22Rv1 (cell line): ENCODE results near the gene DHRSX.
"Not testable (repeated sequence)": the region's sequence is repeated elsewhere in the genome, so short reads cannot be mapped to it uniquely, and the experiment has no call there.

Experiments
- H3K27ac ChIP-seq: fragments of 450-650 bp; 2 replicates; pipeline ENCODE4 v1.5.1; 2017
- CTCF ChIP-seq: fragments of 450-650 bp; IDR thresholded peaks from 2 replicates; pipeline ENCODE4 v1.5.1; 2017; ENCODE audit warnings: mild to moderate bottlenecking
- ZFX ChIP-seq: fragments of 450-650 bp; IDR thresholded peaks from 2 replicates; pipeline ENCODE4 v1.6.1; 2017; ENCODE audit warnings: antibody characterized with exemption, borderline replicate concordance

The DHRSX gene

DNA sequence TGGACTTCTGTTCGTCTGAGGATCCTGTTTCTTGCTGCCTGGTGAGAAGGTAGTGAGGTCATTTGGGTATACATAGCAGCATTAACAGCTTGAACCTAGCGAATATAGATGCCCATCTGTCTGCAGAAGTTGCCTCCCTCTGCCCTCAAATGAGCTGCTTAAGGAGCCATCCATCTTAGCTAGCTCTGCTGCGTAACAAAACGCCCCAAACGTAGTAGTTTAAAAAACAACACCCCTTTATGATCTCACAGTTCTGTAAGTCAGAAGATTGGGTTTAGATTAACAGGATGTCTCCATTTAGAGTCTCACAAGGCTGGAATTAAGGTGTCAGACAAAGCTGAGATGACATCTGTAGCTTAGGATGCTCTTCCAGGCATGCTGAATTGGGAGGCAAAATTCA is 185.3 kb downstream of the DHRSX start:
- TF ChIP-seq ZFX (no peak), CTCF (no peak)
- H3K27ac ChIP-seq = no peak overlapping the region

DNA sequence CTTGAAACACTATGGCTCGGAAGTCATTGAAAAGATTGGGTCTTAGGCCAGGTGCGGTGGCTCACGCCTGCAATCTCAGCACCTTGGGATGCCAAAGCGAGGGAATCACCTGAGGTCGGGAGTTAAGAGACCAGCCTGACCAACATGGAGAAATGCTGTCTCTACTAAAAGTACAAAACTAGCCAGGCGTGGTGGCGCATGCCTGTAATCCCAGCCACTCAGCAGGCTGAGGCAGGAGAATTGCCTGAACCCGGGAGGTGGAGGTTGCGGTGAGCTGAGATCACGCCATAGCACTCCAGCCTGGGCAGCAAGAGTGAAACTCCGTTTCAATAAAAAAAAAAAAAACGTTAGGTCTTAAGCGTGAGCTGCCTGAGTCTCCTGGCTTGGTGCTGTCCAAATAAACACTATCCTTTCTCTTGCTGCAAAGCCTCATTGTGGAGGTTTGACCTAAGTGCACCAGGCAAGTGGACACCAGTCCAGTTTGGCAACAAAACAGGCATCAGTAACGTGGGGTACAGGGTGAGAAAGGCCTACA is 185.9 kb downstream of the DHRSX start:
- no peak overlapping the region for H3K27ac ChIP-seq
- TF ChIP-seq CTCF = no peak
- no peak for TF ChIP-seq ZFX

DNA sequence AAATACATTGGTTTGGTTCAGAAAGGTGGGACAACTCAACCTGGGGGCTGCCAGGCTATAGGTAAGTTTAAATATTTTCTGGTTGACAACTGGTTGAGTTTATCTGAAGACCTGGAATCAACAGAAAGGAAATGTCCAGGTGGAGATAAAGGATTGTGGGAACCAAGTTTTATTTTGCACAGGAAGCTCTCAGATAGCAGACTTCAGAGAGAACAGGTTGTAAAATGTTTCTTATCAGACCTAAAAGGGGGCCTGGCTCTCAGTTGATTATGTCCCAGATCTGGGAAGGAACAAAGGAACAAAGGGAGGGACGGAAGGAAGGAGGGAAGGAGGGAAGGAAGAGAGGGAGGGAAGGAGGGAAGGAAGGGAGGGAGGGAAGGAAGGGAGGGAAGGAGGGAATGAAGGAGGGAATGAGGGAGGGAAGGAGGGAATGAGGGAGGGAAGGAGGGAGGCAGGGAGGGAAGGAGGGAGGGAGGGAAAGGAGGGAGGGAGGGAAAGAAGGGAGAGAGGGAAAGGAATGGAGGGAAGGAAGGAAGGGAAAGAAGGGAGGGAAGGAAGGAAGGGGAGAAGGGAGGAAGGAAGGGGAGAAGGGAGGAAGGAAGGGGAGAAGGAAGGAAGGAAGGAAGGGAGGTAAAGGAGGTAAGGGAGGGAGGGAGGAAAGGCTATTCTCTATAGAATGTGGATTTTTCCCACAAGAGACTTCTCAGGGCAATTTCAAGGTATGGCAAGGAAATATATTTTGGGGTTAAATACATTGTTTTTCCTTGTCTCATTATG is 186.7 kb downstream of the DHRSX start:
- no peak overlapping the region for H3K27ac ChIP-seq
- TF ChIP-seq CTCF (no peak), ZFX (no peak)

DNA sequence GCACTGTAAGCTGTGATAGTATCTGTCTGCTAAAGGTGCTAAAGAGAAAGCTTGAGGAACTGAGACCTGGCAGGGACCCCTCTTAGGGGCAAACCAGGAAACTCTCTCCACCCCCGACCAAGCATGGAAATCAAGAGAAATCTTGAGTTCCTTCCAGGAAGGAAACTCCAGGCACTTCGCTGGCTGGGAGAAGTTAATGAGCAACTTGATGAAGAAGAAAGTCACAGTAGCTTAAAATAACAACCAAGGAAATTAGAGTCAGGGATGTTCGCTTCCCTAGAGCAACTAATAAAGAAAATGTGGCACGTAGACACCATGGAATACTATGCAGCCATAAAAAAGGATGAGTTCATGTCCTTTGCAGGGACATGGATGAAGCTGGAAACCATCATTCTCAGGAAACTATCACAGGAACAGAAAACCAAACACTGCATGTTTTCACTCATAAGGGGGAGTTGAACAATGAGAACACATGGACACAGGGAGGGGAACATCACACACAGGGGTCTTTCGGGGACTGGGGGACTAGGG is 188.7 kb downstream of the DHRSX start:
- not testable (repeated sequence) for H3K27ac ChIP-seq

GRCh38 chrX:2311501-2311900 is 189.3 kb downstream of the DHRSX start:
- TF ChIP-seq CTCF (no peak), ZFX (no peak)
- H3K27ac ChIP-seq = no peak overlapping the region

DNA sequence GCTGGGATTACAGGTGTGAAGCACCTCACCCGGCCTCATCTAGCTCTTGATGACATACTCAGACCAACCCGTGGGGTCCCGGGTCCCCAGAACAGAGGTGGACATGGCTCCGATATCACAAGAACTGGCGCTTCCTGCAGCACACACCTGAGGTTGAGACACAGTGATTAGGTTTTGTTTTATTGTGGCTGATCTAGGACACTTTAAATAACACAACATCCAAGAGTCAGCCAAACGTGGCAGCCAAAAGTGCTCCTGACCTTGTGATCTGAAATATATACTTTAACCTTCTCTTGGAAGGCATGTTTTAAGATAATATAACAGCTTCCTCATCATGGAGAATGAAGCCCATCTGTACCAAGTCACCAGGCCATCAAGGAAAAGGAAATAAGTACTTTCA is 198.9 kb downstream of the DHRSX start:
- TF ChIP-seq ZFX (no peak), CTCF (no peak)
- H3K27ac ChIP-seq = no peak overlapping the region

DNA sequence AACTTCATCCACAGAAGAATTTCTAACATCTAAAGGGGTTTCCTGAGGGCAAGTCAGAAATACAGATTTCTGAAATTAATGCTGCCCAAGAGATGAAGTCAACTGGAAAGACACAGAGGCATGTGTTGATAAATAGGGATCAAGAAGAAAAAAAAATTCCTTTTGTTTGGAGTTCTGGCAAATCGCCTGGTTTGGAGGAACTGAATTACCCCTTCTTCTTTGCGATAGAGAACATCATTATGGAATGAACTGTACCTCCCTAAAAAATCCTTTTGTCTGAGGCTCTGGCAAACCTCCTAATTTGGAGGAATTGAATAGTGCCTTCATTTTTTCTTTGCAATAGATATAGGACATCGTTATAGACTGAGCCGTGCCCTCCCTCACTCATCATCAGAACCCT is 200.9 kb downstream of the DHRSX start:
- no peak for TF ChIP-seq CTCF
- no peak for TF ChIP-seq ZFX
- H3K27ac ChIP-seq = no peak overlapping the region

DNA sequence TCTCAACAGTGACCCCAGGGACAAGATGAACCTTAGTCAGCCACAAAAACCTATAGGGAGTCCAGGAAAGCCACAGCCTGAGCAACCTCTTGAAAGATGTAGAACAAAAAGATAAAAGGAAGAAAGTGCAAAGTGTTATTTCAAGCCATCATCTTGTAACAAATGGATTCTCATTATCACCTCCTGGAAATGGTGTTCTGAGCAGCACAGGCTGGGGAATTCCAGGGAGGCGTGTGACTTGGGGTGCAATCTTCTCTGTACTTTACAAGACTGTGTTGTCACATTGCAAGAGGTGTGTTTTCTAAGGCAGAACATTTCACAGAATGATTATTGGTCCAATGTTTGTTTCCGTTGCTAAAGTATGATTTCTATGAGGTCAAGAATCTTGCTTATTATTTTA is 214.0 kb downstream of the DHRSX start:
- TF ChIP-seq CTCF = no peak
- TF ChIP-seq ZFX = no peak
- no peak overlapping the region for H3K27ac ChIP-seq
